GM12878 (cell line): ENCODE measurements around the gene KLK2. TPM values are rescaled to one million over a fixed set of nuclear protein-coding genes. Genes with fewer than 3 reads are reported as not detected.

Experiments used
- ATAC-seq: fragments of 200-7000 bp; cut with Tn5 transposase; 3 replicates; pipeline ENCODE4 v1.9.1; 2020; ENCODE audit warnings: mild to moderate bottlenecking, moderate library complexity
- BruUV-seq: library from RNA; stranded (reverse); fragments of 400-500 nt; replicated peaks from 2 replicates; lab custom pipeline; 2021; lab: Mats Ljungman, UMichigan
- CTCF ChIA-PET: fragments of 300-600 bp; sonication (Branson Sonifier 250); formaldehyde crosslinking; extraction: SDS; loops from one replicate; lab custom pipeline; 2021; ENCODE audit warnings: inconsistent platforms; lab: Yijun Ruan, JAX
- POLR2A ChIA-PET: fragments of 350-600 bp; formaldehyde crosslinking; extraction: SDS; loops from one replicate; lab custom pipeline; 2021; ENCODE audit warnings: inconsistent platforms; lab: Charles Lee
- RAD21 ChIA-PET: fragments of 300-600 bp; sonication (Branson Sonifier 250); formaldehyde crosslinking; loops from one replicate; lab custom pipeline; 2023; ENCODE audit warnings: antibody characterized with exemption; ENCODE audit not compliant: unreplicated experiment; lab: Charles Lee
- SMC1A ChIA-PET: fragments of 300-600 bp; sonication (Branson Sonifier 250); formaldehyde crosslinking; loops from one replicate; lab custom pipeline; 2023; ENCODE audit not compliant: unreplicated experiment, uncharacterized antibody; lab: Charles Lee
- DNase-seq: peaks from one replicate; pipeline ENCODE4 v3.0.0-alpha.2; 2011; ENCODE audit warnings: low read depth, low spot score
- FAIRE-seq: peaks from 3 replicates; lab custom pipeline; 2011; peaks lifted over from hg19 to GRCh38; lab: Jason Lieb, UNC
- H2AFZ ChIP-seq: 2 replicates; pipeline ENCODE4 v1.6.0; 2011; ENCODE audit warnings: low read depth, low read length, control low read depth; ENCODE audit not compliant: control insufficient read depth
- H3K27ac ChIP-seq: 2 replicates; pipeline ENCODE4 v1.5.1; 2011; ENCODE audit warnings: control low read depth; ENCODE audit not compliant: control insufficient read depth, insufficient read depth
- H3K27me3 ChIP-seq, 2 experiments: replicated peaks in 1 of 2; 2 replicates each; pipeline versions ENCODE4 v1.6.0 to v1.6.1; 2011; ENCODE audit warnings: low read length in 1 of 2; ENCODE audit not compliant: control insufficient read depth in 2 of 2, insufficient read depth in 2 of 2
- H3K36me3 ChIP-seq, 2 experiments: 2 replicates each; pipeline ENCODE4 v1.5.1; 2011; ENCODE audit warnings: low read length in 1 of 2; ENCODE audit not compliant: control insufficient read depth in 2 of 2, insufficient read depth in 2 of 2
- H3K4me1 ChIP-seq: 2 replicates; pipeline ENCODE4 v1.6.1; 2011; ENCODE audit warnings: mild to moderate bottlenecking, low read length, moderate library complexity, mixed read lengths; ENCODE audit not compliant: control insufficient read depth, insufficient read depth
- H3K4me2 ChIP-seq: 2 replicates; pipeline ENCODE4 v1.6.0; 2011; ENCODE audit warnings: control low read depth; ENCODE audit not compliant: control insufficient read depth, insufficient read depth
- H3K4me3 ChIP-seq: fragments of 200-600 bp; sonication (generic); 2 replicates; pipeline ENCODE4 v1.5.1; 2016
- H3K79me2 ChIP-seq: 2 replicates; pipeline ENCODE4 v1.6.0; 2011; ENCODE audit warnings: low read length; ENCODE audit not compliant: control insufficient read depth, insufficient read depth
- H3K9ac ChIP-seq: 2 replicates; pipeline ENCODE4 v1.8.0; 2011; ENCODE audit warnings: low read length, control low read depth, mixed read lengths; ENCODE audit not compliant: control insufficient read depth, insufficient read depth
- H3K9me3 ChIP-seq: replicated peaks from 3 replicates; pipeline ENCODE4 v1.5.1; 2011; ENCODE audit warnings: mild to moderate bottlenecking, low read length; ENCODE audit not compliant: control insufficient read depth, insufficient read depth
- H4K20me1 ChIP-seq: 2 replicates; pipeline ENCODE4 v1.6.0; 2011; ENCODE audit not compliant: control insufficient read depth, insufficient read depth
- IKZF1 ChIP-seq: fragments of 450-650 bp; conservative IDR thresholded peaks from 2 replicates; pipeline ENCODE4 v1.6.1; 2017; ENCODE audit warnings: antibody characterized with exemption, mild to moderate bottlenecking
- SUPT20H ChIP-seq: IDR thresholded peaks from 2 replicates; pipeline ENCODE4 v1.6.1; 2011; ENCODE audit warnings: low read depth, mild to moderate bottlenecking, low read length, moderate library complexity, borderline replicate concordance; ENCODE audit not compliant: control insufficient read depth
- WGBS: methylation state at CpG from one replicate; pipeline ENCODE4 v1.1.6; 2016; ENCODE audit warnings: low lambda C conversion rate; ENCODE audit not compliant: insufficient replicate concordance, insufficient coverage; ENCODE audit errors: missing lambda C conversion rate; 5-methylcytosine and 5-hydroxymethylcytosine counted together
- in situ Hi-C: fragments of 300-500 bp; cut with MboI; formaldehyde crosslinking; loops from 9 replicates; pipeline ENCODE4 v1.14.3; 2018; ENCODE audit warnings: mixed read lengths
- intact Hi-C: fragments of 100-400 bp; cut with micrococcal nuclease; formaldehyde crosslinking; loops from one replicate; pipeline ENCODE4 v1.14.2; 2022; ENCODE audit not compliant: unreplicated experiment
- polyA plus RNA-seq, 11 experiments: library from polyadenylated mRNA; depleted of rRNA in 4 of 11; unstranded in 6 of 11; stranded (reverse) in 5 of 11; fragments of >200 nt; fragmentation: Nextera tagmentation in 4 of 11; fragmentation: Illumina TruSeq in 1 of 11; extraction: Ambion mirVana in 4 of 11; extraction: Trizol in 1 of 11; gene quantifications; 1 replicate in 1 of 11; 2 replicates in 10 of 11; pipeline versions ENCODE4 v1.2.1 to v1.2.3, GENCODE V29; 2011 to 2016; ENCODE audit warnings: inconsistent platforms in 2 of 11, missing spikeins in 2 of 11, low read depth in 1 of 11
- total RNA-seq, 4 experiments: library from RNA; depleted of rRNA in 3 of 4; stranded (reverse); fragments of >200 nt in 3 of 4; fragmentation: Illumina TruSeq in 1 of 4; extraction: Trizol in 1 of 4; gene quantifications; 2 replicates each; pipeline versions ENCODE4 v1.2.1 to v1.2.3, GENCODE V29; 2013 to 2021
- TF ChIP-seq, protein P1 (sequence below): fragments of 450-650 bp; conservative IDR thresholded peaks from 2 replicates; pipeline ENCODE4 v1.6.1; 2017; ENCODE audit warnings: mild to moderate bottlenecking, moderate library complexity

The KLK2 gene
- total and polyA plus RNA-seq, 10 of the 15 experiments (the other 5 are each of a cell fraction or from before 2014, with no cell fraction given) = 0.19 to 3.1 (median 1.2) TPM

DNA sequence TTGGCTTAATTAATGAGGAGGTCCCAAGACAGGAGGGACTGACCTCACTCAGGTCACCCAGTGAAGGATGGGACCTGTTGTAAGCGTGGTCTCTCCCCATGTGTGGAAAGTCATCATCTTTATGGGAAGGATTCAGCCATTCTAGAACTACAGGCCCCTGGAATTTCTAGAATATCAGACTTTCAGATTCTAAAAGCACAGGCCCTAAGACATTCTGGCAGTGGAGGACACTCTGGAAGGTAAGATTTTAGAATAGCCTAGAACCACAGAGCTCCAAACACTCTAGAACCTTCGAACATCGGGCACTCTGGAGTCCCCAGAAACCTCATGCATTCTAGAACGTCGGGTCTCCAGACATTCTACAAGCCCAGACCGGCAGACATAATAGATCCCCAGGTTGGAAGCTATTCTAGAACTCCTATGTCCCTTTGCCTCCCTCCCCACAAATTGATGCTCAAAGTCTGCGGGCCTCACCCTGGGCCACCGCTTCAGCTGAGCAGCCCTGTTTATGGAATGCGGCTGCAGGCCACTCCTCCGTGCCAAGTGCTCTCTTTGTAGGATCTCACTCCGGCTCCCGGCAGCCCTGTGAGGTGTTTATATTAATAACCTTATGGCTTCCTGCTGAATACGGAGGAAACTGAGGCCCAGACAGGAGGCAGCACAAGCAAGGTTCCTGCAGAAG lies 38.0 kb upstream of the KLK2 start:
- DNase-seq (no peak), FAIRE-seq (no peak), ATAC-seq (peak; percentile 10; the same call in 2 of the 3 replicates)
- H3K4me2 ChIP-seq = peak overlapping the region; percentile 97
- peak overlapping the region; percentile 96 for H2AFZ ChIP-seq
- SMC1A ChIA-PET = interaction anchor here (0.9 to 1.0 kb wide), 2 partner anchors 86 to 87 kb away, joined by 3 to 4 read pairs; no protein-coding TSS in a partner anchor
- POLR2A ChIA-PET = interaction anchor here (0.6 to 0.9 kb wide), 2 partner anchors 15 to 1390 kb away, joined by 3 to 4 read pairs; no protein-coding TSS in a partner anchor
- TF ChIP-seq SUPT20H (no peak), IKZF1 (no peak)
- TF ChIP-seq, protein P1, sequence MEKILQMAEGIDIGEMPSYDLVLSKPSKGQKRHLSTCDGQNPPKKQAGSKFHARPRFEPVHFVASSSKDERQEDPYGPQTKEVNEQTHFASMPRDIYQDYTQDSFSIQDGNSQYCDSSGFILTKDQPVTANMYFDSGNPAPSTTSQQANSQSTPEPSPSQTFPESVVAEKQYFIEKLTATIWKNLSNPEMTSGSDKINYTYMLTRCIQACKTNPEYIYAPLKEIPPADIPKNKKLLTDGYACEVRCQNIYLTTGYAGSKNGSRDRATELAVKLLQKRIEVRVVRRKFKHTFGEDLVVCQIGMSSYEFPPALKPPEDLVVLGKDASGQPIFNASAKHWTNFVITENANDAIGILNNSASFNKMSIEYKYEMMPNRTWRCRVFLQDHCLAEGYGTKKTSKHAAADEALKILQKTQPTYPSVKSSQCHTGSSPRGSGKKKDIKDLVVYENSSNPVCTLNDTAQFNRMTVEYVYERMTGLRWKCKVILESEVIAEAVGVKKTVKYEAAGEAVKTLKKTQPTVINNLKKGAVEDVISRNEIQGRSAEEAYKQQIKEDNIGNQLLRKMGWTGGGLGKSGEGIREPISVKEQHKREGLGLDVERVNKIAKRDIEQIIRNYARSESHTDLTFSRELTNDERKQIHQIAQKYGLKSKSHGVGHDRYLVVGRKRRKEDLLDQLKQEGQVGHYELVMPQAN = no peak
- TSS peak; percentile 85 for BruUV-seq
- intact Hi-C loops (loop anchor here (2.0 to 5.0 kb wide), 2 partner anchors 16 to 62 kb away; no protein-coding TSS in a partner anchor), in situ Hi-C loops (no loop called here)
- H3K79me2 ChIP-seq = no peaks in the 10 kb centered on the region
- H3K4me3 ChIP-seq = peak overlapping the region; percentile 71
- H3K9me3 ChIP-seq = no peaks in the 10 kb centered on the region
- H3K27me3 ChIP-seq = no peaks in the 10 kb centered on the region
- RAD21 ChIA-PET = interaction anchor here (0.9 kb wide), 1 partner anchor 53 kb away, joined by 3 read pairs; no protein-coding TSS in a partner anchor
- WGBS = 42% methylated on average over 13 of the region's 13 CpGs
- H3K9ac ChIP-seq = peak overlapping the region; percentile 63
- peaks cover 5% of the 10 kb centered on the region; the same call in 1 of the 2 replicates for H3K4me1 ChIP-seq
- no peak overlapping the region for H3K27ac ChIP-seq
- no peaks in the 10 kb centered on the region for H4K20me1 ChIP-seq
- CTCF ChIA-PET = interaction anchor here (0.8 to 1.8 kb wide), 4 partner anchors 15 to 87 kb away, joined by 3 to 6 read pairs (median 4); no protein-coding TSS in a partner anchor
- H3K36me3 ChIP-seq = no peaks in the 10 kb centered on the region
